Thyroid gland (tissue), 4 donors: Measurements from ENCODE around the gene KRTAP3-1. TPM values are rescaled to one million over a fixed set of nuclear protein-coding genes. Genes with fewer than 3 reads are reported as not detected.

ENCODE experiments used
- DNase-seq, 2 donors: peaks; one replicate each; pipeline ENCODE4 v3.0.0-alpha.2; 2019
- H3K27ac ChIP-seq, 3 donors: fragments of 200-600 bp; sonication (generic); 1 replicate in 2 of 3; 2 replicates in 1 of 3; pipeline ENCODE4 v1.5.1; 2016 to 2019; ENCODE audit warnings: mild to moderate bottlenecking in 1 of 3, moderate library complexity in 1 of 3
- H3K27me3 ChIP-seq: fragments of 200-600 bp; sonication (generic); one replicate; pipeline ENCODE4 v1.5.1; 2019
- H3K36me3 ChIP-seq, 2 donors: fragments of 200-600 bp; sonication (generic); one replicate each; pipeline ENCODE4 v1.5.1; 2016 to 2019
- H3K4me1 ChIP-seq, 2 donors: fragments of 200-600 bp; sonication (generic); one replicate each; pipeline ENCODE4 v1.5.1; 2017 to 2019
- H3K4me3 ChIP-seq, 3 donors: fragments of 200-600 bp; sonication (generic); replicated peaks in 1 of 3; 1 replicate in 2 of 3; 2 replicates in 1 of 3; pipeline ENCODE4 v1.5.1; 2016; ENCODE audit warnings: mild to moderate bottlenecking in 1 of 3
- H3K9me3 ChIP-seq: fragments of 200-600 bp; sonication (generic); one replicate; pipeline ENCODE4 v1.5.1; 2017
- POLR2A ChIP-seq, 2 donors: fragments of 450-650 bp; IDR thresholded peaks; one replicate each; pipeline ENCODE4 v1.6.1; 2017; ENCODE audit warnings: antibody characterized with exemption in 2 of 2, mild to moderate bottlenecking in 2 of 2, moderate library complexity in 1 of 2
- WGBS, 2 donors: methylation state at CpG; one replicate each; pipeline ENCODE4 v1.1.5; 2017; 5-methylcytosine and 5-hydroxymethylcytosine counted together
- intact Hi-C: fragments of 100-400 bp; cut with DNase I; formaldehyde crosslinking; loops from one replicate; pipeline ENCODE4 v1.15.1; 2023
- total RNA-seq, 4 donors: library from RNA; depleted of rRNA; stranded (reverse); fragments of >200 nt; gene quantifications; one replicate each; pipeline ENCODE4 v1.2.3, GENCODE V29; 2016
- TF ChIP-seq, protein P1 (sequence below), 6 experiments: fragments of 200-600 bp in 3 of 6; fragments of 450-650 bp in 3 of 6; sonication (generic) in 3 of 6; IDR thresholded peaks; one replicate each; pipeline ENCODE4 v1.5.1; 2016 to 2019; ENCODE audit warnings: antibody characterized with exemption in 6 of 6, mild to moderate bottlenecking in 2 of 6, inconsistent platforms in 1 of 6, moderate library complexity in 1 of 6

Gene KRTAP3-1
- total RNA-seq, 4 donors from 2014 or later = not detected

DNA sequence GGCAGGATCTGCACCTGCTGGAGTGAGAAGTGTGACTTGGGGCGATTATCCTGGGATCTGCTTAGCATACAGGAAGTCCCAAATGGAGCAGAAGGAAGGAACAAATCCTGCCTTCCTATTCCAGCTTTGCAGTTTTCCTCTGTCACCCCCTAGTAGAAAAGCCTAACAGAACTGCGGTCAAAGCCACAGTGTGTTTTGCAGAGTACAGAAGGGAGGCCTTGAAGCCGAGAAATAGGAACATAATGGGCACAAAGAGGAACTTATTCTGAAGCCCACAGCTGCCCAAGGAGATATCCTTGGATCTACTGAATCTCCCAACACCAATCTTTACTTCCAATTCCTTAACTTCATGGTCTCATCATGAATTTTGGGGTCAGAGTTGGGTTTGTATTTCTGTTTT is 9.6 kb upstream of the KRTAP3-1 start:
- H3K4me1 ChIP-seq = no peaks in the 10 kb centered on the region
- H3K36me3 ChIP-seq = no peaks in the 10 kb centered on the region
- DNase-seq = no peak
- no peaks in the 10 kb centered on the region for H3K27me3 ChIP-seq
- no peak for TF ChIP-seq POLR2A (IDR thresholded peaks at IDR 0.05)
- TF ChIP-seq, protein P1, sequence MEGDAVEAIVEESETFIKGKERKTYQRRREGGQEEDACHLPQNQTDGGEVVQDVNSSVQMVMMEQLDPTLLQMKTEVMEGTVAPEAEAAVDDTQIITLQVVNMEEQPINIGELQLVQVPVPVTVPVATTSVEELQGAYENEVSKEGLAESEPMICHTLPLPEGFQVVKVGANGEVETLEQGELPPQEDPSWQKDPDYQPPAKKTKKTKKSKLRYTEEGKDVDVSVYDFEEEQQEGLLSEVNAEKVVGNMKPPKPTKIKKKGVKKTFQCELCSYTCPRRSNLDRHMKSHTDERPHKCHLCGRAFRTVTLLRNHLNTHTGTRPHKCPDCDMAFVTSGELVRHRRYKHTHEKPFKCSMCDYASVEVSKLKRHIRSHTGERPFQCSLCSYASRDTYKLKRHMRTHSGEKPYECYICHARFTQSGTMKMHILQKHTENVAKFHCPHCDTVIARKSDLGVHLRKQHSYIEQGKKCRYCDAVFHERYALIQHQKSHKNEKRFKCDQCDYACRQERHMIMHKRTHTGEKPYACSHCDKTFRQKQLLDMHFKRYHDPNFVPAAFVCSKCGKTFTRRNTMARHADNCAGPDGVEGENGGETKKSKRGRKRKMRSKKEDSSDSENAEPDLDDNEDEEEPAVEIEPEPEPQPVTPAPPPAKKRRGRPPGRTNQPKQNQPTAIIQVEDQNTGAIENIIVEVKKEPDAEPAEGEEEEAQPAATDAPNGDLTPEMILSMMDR (IDR thresholded peaks at IDR 0.05) = no peak
- WGBS, 2 donors = 73 to 80% methylated on average over 3 of the region's 3 CpGs
- H3K27ac ChIP-seq = no peak overlapping the region
- H3K9me3 ChIP-seq = no peaks in the 10 kb centered on the region
- H3K4me3 ChIP-seq = no peak overlapping the region
- intact Hi-C loops = no loop called here

DNA sequence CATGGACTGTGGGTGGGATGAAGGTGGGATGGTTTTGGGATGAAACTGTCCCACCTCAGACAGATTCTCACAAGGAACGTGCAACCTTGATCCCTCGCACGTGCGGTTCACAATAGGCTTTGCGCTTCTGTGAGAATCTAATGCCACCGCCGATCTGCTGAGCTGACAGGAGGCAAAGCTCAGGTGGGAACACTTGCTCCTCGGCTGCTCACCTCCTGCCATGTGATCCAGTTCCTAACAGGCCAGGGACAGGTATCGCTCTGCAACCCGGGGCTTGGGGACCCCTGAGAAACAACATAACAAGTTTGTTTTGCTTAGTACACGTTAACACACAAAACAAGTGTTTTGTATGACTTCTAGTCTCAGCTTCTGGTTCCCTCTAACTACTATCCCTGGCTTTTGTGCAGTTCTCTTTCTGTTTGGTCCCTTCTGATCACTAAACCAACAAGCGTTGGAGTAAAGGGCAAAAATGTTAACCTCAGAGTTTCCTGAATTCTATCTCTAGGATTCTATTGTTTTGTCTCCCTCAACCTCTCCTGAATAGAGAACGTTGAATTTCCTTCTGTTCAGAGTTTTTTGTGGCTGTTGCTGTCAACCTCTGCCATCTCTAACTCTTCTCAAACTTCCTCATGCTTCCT is 7.8 kb upstream of the KRTAP3-1 start:
- Histone ChIP-seq H3K4me3 (no peak overlapping the region), H3K9me3 (no peaks in the 10 kb centered on the region), H3K27ac (no peak overlapping the region), H3K27me3 (no peaks in the 10 kb centered on the region), H3K36me3 (no peaks in the 10 kb centered on the region), H3K4me1 (no peaks in the 10 kb centered on the region)
- TF ChIP-seq POLR2A (IDR thresholded peaks at IDR 0.05) = no peak
- TF ChIP-seq, protein P1 (IDR thresholded peaks at IDR 0.05) = no peak
- intact Hi-C loops = no loop called here
- DNase-seq = no peak
- 74 to 76% methylated on average over 13 of the region's 13 CpGs for WGBS, 2 donors

DNA sequence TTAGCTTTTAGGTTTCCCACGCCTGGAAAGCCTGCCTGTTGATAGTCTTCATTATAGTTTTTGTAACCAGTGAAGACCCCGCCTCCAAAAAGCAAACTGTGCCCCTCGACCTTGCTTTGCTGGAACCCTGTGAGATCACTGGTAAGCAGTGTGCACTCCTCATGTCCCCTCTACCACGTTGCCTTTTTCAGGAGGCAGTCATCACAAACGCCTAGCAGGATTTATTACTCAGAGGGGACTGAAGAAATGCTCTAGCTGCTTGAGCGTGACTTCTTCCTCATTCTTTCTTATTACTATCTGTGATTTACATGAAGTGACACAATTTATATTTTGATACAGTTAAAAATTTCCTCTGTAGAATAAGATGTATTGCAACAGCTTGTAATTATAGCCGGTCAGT is 6.5 kb upstream of the KRTAP3-1 start:
- Histone ChIP-seq H3K27ac (no peak overlapping the region), H3K36me3 (no peaks in the 10 kb centered on the region), H3K4me1 (no peaks in the 10 kb centered on the region), H3K27me3 (no peaks in the 10 kb centered on the region), H3K9me3 (no peaks in the 10 kb centered on the region), H3K4me3 (no peak overlapping the region)
- intact Hi-C loops = no loop called here
- TF ChIP-seq, protein P1 (IDR thresholded peaks at IDR 0.05) = no peak
- TF ChIP-seq POLR2A (IDR thresholded peaks at IDR 0.05) = no peak
- 75 to 82% methylated on average over 7 of the region's 7 CpGs for WGBS, 2 donors
- DNase-seq = no peak

DNA sequence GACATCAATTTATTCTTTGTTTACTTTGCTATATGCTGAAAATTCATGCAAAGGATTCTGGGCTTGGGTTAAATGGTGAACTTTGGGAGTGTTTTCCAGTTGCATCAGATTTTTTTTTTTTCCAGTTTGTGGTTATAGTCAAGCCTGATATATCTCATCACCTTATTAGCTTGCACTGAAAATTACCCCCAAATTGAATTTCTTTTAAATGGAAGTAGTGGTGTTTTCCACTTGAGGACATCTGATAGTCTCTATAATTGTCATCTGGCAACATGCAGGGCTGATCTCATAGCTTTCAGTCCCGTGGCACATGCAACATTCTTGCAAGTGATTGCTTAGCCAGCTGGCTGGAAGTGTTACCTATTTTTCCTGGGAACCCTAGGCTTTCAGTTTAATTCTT is 4.7 kb upstream of the KRTAP3-1 start:
- H3K27me3 ChIP-seq = no peaks in the 10 kb centered on the region
- TF ChIP-seq, protein P1 (IDR thresholded peaks at IDR 0.05) = no peak
- TF ChIP-seq POLR2A (IDR thresholded peaks at IDR 0.05) = no peak
- intact Hi-C loops = no loop called here
- no peaks in the 10 kb centered on the region for H3K9me3 ChIP-seq
- no peak overlapping the region for H3K27ac ChIP-seq
- H3K36me3 ChIP-seq = no peaks in the 10 kb centered on the region
- H3K4me3 ChIP-seq = no peak overlapping the region
- WGBS, 2 donors = 27 to 47% methylated on average over 1 of the region's 1 CpG
- DNase-seq = no peak
- H3K4me1 ChIP-seq = no peaks in the 10 kb centered on the region

DNA sequence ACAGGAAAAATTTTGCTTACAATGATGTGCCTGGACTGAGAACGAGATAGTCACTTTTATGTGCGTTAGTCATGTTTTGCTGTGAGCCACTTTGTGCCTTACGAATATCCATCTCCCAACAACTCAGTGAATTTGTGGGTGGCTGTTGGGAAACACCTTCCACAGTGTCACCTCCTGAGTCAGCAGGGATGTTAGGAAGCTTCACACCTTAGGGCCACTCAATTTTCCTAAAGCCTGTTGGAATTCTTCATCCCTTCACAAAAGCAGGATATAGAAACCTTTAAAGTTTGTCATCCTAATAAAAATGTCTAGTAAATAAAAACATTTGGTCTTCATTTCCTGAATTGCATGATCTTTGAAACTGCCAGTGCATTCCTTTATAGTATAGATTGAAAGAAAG is 4.3 kb upstream of the KRTAP3-1 start:
- no peak for DNase-seq
- no peaks in the 10 kb centered on the region for H3K4me1 ChIP-seq
- no peaks in the 10 kb centered on the region for H3K36me3 ChIP-seq
- H3K27me3 ChIP-seq = no peaks in the 10 kb centered on the region
- 85 to 90% methylated on average over 3 of the region's 3 CpGs for WGBS, 2 donors
- H3K27ac ChIP-seq = no peak overlapping the region
- H3K4me3 ChIP-seq = no peak overlapping the region
- TF ChIP-seq, protein P1 (IDR thresholded peaks at IDR 0.05) = no peak
- no peaks in the 10 kb centered on the region for H3K9me3 ChIP-seq
- intact Hi-C loops = no loop called here
